ENCODE measurements around the gene CACNA1B.

GRCh38 chr9:138058181-138058580 is 180.6 kb downstream of the CACNA1B start:
- no peak for TF ChIP-seq POLR2A (IDR thresholded peaks at IDR 0.05; ENCODE audit: low read depth, low read length)
- no peak for TF ChIP-seq TAF1 (IDR thresholded peaks at IDR 0.05; ENCODE audit: low read depth, low read length)
- TF ChIP-seq POU2F2 (IDR thresholded peaks at IDR 0.05; ENCODE audit: low read depth, low read length) = no peak

Measured in GM12891 (cell line).